Tibial nerve (tissue), 4 donors: ENCODE measurements around the gene AP3B1.

Experiments used
- EP300 ChIP-seq, 2 donors: sonication (generic); formaldehyde crosslinking; IDR thresholded peaks; one replicate each; pipeline ENCODE4 v1.6.1; 2017; ENCODE audit warnings: antibody characterized with exemption in 2 of 2, mild to moderate bottlenecking in 1 of 2
- POLR2A ChIP-seq, 2 donors: fragments of 450-650 bp; IDR thresholded peaks; one replicate each; pipeline ENCODE4 v1.6.1; 2017; ENCODE audit warnings: antibody characterized with exemption in 2 of 2, mild to moderate bottlenecking in 2 of 2, moderate library complexity in 2 of 2
- TF ChIP-seq, protein P1 (sequence below), 5 experiments: fragments of 200-600 bp in 3 of 5; fragments of 450-650 bp in 2 of 5; sonication (generic) in 3 of 5; IDR thresholded peaks; one replicate each; pipeline ENCODE4 v1.5.1; 2016 to 2019; ENCODE audit warnings: antibody characterized with exemption in 5 of 5, mild to moderate bottlenecking in 3 of 5, moderate library complexity in 2 of 5

DNA sequence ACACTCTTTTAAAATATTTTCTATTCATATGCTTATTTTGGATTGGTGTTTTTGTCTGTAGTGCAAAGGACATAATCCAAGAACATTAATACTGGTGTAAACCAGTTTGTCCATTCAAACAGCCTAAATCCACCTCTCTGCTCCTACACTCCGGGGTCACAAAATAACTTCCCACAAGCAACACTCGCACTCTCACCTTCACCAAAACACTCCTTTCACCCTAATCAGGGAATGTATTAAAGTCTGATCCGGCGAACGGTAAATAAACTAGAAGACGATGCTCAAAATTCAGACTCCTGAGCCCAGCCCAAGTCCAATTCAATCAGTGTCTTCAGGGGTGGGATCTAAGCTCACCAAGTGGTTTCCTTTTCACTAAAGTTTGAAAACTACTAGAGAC is 649 bp downstream of the AP3B1 start:
- no peak for TF ChIP-seq POLR2A (IDR thresholded peaks at IDR 0.05)
- TF ChIP-seq, protein P1, sequence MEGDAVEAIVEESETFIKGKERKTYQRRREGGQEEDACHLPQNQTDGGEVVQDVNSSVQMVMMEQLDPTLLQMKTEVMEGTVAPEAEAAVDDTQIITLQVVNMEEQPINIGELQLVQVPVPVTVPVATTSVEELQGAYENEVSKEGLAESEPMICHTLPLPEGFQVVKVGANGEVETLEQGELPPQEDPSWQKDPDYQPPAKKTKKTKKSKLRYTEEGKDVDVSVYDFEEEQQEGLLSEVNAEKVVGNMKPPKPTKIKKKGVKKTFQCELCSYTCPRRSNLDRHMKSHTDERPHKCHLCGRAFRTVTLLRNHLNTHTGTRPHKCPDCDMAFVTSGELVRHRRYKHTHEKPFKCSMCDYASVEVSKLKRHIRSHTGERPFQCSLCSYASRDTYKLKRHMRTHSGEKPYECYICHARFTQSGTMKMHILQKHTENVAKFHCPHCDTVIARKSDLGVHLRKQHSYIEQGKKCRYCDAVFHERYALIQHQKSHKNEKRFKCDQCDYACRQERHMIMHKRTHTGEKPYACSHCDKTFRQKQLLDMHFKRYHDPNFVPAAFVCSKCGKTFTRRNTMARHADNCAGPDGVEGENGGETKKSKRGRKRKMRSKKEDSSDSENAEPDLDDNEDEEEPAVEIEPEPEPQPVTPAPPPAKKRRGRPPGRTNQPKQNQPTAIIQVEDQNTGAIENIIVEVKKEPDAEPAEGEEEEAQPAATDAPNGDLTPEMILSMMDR (IDR thresholded peaks at IDR 0.05) = no peak
- TF ChIP-seq EP300 (IDR thresholded peaks at IDR 0.05) = no peak
